CD4-positive, alpha-beta T cell treated with Interleukin-15 for 1 hour (primary cell): ENCODE results near the gene SPEM1.
A peak's percentile ranks its signal among the peaks of the same experiment; 100 is the strongest.

Experiments used
- DNase-seq: peaks from one replicate; pipeline ENCODE4 v3.0.0-alpha.2; 2020

The SPEM1 gene

DNA sequence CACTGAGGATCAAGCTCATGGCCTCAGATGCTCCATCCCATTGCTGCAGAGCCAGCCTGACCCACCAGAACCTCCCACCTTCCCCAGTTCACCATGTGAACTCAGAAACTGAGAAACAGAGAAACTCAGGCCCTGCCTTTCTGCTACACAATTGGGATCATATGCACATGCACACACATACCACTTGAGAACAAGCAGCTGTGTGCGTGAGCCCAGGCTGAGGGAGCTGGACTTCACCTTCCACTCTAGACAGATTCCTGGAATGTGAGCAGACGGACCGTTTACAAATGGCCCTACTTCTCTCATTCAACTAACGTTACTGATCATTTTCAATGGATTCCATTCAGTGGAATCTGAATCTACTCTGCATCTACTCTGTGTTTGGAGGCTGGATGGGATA lies 3.6 kb downstream of the SPEM1 start:
- DNase-seq: no peak

DNA sequence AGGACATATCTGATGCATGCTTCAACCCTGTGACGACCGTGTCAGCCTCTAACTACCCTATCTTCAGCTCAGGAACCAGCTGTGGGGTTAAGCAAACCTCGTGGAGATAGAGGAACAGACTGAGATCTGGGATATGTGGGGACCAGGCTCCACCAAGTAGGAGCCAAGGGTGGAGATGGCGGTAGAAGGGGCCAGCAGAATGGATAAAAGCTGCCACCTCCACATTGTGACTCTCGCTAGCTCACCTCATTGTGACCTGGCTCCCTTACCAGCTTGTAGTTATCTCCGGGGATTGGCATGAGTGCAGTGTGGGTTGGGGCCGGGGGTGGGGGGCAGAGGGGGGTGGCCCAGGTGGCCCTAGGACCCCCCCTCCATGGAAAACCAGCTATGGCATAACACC lies 5.2 kb downstream of the SPEM1 start, which contains the start of gene SPEM2:
Gene SPEM2 (plus strand): TSS at position 301 of the 400 bp plus-strand sequence. CDS start 73 bp downstream, at position 374.
- DNase-seq: no peak

DNA sequence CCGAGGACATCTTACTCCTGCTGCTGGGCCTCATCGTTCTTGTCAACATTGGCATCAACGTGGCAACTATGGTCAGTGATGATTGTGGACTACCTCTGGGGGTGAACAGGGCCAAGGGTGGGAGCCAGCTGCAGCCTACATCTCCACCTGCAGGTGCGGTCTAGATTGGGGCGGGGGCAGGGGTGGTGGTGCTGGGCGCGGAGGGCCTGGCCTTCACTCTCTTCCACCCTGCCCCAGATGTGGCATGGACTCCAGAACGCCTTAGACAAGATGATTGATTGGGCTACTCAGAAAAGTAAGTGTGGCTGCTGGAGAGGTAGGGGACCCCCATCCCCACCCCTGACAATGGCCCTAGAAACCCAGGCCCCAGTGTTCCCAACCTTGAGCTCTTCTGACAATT lies 5.6 kb downstream of the SPEM1 start:
- DNase-seq: no peak

DNA sequence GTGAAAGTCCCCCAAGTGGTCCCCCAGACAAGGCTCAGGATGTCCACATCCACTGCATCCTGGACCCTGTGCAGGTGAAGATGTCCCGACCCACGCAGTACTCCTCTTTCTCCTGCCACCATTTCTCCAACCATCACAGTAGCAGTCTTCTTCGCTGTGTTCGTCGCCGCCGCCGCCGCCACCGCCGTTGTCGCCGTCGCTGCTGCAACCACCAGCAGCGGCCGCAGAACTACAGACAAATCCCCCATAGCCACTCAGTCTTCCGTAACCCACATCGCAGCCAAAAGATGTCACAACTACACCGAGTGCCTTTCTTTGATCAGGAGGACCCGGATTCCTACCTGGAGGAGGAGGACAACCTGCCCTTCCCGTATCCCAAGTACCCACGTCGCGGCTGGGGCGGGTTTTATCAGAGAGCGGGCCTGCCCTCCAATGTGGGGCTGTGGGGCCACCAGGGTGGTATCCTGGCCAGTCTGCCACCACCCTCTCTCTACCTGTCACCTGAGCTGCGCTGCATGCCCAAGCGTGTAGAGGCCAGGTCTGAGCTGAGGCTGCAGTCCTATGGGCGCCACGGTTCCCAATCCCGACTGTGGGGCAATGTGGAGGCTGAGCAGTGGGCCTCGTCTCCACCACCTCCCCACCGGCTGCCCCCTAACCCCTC lies 6.2 kb downstream of the SPEM1 start:
- DNase-seq: no peak

DNA sequence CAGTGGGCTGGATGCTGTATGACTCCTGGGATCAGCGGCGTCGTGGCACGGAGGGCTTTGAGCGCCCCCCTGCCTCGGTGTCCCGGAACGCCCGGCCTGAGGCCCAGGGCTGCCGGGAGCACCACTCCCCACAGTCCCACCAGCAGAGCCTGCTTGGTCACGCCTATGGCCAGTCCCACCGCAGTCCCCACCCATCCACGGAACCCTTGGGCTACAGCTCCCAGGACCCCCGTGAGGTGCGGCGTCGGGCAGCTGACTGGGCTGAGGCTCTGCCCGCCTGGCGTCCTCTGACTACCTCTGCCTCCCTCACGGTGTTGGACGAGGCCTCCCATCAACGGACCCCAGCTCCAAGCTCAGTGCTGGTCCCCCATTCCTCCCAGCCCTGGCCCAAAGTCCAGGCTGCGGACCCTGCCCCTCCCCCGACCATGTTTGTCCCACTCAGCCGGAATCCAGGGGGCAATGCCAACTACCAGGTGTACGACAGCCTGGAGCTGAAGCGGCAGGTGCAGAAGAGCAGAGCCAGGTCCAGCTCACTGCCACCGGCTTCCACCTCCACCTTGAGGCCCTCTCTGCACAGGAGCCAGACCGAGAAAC lies 6.9 kb downstream of the SPEM1 start:
- no peak for DNase-seq

DNA sequence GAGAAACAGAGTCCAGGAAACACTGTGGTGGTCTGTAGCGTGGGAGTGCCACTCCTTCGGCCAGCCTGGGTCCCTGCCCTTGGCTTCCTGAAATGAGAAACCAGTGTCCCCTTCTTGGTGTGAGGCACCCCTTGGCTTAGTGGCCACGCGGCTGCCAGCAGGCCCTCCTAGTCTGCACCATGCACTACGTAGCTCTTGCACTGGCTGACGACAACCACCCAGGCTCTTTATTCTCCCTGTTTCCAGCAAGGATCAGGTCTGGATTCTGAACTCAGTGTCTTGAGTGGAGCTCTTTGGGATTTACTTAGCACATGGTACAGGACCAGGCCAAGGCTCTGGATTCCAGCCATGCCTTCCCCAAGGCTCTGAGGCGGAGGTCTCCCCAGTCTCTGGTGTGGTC lies 7.4 kb downstream of the SPEM1 start:
- DNase-seq: no peak

DNA sequence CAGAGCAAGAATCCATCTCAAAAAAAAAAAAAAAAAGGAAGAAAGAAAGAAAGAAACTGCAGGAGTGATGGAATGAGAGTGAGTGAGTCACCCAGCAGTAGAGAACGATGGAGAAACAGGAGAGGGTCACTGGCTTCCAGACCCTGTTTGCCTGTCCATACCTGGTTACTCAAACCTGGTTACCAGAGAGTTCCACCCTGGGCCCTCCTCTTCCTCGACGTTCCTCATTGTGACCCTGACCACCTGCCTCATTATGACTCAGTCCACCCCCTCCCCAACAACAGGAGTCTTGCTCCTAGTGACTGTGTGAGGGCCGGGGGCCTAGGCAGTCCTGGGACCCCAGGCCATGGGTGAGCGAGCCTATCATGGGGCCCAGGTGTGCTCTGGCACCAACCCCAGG lies 8.4 kb downstream of the SPEM1 start, which contains the start of gene SPEM3:
Gene SPEM3 (plus strand): TSS at position 301 of the 400 bp plus-strand sequence. CDS start 46 bp downstream, at position 347.
- DNase-seq: no peak

DNA sequence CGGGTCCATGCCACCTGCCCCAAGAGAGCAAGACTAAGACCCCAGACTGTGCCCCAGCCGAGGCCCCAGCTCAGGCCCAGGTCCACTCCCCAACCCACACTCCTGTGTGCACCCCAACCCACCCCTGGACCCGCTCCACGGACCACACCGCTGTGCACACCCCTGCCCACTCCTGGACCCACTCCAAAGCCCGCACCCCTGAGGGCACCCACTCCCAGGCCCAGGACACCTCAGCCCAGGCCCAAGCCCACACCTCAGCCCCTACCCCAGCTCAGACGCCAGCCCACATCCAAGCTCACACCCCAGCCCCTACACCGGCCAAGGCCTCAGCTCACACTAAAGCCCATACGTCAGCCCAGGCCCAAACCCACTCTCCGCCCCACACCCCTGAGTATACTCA lies 9.6 kb downstream of the SPEM1 start:
- DNase-seq: no peak

DNA sequence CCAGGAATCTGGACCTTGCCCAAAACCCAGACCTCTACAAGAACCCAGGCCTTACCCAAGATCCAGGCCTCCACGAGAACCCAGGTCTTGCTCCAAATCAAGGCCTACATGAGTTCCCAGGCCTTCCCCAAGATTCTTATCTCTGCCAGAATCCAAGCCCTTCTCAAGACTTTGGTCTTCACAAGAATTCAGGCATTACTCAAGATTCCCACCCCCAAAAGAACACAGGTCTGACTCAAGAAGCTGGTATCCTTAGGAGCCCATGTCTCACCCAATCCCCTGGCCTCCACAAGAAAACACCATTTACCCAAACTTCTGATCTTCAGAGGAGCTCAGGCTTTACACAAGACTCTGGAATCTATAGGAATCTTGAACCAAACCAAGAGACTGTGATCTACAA lies 11.1 kb downstream of the SPEM1 start:
- DNase-seq: no peak

DNA sequence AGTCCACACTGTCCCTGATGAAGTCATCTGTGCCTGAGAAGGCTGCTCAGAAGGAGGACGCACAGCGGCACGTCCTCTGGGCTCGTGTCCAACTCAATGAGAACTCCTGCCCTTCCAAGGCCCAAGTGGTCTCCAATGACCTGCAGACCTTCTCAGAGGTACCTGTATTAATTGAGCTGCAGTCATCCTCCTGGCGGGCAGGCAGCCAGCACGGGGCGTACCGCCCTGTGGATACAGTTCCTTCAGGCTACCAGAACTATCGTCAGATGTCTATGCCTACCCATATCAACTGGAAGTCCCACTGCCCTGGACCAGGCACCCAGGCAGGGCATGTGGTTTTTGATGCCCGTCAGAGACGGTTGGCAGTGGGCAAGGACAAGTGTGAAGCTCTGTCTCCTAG lies 12.2 kb downstream of the SPEM1 start:
- no peak for DNase-seq

DNA sequence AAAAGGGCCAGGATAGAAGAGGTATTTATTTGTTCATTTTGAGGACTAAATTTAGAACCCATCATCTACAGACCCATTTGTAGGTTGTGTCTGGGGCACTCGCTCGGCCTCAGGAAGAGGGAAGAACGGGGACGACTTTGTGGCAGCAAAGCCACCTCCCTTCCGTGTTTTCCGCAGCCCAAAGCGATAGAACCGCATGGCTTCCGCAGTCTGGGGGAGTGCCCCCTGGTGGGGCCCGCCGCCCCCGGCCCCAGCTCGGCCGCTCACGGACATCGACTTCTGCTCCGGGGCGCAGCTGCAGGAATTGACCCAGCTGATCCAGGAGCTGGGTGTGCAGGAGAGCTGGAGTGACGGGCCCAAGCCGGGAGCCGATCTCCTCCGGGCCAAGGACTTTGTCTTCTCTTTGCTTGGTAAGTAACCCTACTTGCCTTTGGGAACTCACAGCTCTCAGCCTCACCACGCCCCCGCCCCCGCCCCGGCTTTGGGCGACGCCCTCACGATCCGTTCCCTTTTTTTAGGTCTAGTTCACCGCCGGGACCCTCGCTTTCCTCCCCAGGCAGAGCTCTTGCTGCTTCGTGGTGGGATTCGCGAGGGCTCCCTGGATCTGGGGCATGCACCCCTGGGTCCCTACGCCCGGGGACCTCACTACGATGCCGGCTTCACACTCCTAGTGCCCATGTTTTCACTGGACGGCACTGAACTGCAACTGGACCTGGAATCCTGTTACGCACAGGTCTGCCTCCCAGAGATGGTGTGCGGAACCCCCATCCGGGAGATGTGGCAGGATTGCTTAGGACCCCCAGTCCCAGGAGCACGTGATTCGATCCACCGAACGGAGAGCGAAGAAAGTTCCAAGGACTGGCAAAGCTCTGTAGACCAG lies 15.8 kb downstream of the SPEM1 start:
- peak; percentile 56 for DNase-seq

DNA sequence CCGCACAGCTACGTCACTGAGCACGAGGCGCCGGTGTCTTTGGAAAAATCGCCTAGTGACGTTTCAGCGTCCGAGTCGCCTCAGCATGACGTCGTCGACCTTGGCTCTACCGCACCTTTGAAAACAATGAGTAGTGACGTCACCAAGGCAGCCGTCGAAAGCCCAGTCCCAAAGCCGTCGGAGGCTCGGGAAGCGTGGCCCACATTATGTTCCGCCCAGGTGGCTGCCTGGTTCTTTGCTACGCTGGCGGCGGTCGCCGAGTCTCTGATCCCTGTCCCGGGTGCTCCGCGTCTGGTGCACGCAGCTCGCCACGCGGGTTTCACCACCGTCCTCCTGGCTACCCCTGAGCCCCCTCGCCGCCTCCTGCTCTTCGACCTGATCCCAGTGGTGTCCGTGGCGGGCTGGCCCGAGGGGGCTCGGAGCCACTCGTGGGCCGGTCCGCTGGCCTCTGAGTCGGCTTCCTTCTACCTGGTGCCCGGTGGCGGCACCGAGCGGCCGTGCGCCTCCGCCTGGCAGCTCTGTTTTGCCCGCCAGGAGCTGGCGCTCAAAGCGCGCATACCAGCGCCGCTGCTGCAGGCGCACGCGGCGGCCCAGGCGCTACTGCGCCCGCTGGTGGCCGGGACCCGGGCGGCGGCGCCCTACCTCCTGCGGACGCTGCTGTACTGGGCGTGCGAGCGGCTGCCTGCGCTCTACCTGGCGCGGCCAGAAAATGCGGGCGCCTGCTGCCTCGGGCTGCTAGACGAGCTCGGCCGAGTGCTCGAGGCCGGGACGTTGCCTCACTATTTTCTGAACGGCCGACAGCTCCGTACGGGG lies 16.6 kb downstream of the SPEM1 start:
- DNase-seq: peak; percentile 85

DNA sequence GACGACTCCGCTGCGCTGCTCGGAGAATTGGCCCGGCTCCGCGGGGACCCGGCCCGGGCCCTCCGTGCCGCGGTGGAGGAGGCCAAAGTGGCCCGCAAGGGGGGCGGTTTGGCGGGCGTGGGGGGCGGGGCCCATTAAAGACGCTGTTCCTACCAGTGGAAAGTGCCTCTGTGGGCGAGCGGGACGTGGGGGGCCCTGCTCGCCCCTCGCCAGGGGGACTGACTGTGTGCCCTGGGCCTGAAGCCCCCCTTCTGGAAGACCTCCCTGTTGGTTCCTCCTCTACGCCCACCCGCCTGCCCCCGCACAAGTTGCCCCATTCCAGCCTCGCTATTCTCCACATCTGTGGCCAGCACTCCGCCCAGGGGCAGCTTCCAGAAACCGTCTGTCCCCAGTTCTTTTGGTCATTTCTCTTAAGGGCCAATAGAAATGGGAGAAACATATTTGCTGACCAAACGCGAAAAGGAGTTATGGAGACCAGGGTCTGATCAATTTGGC lies 17.3 kb downstream of the SPEM1 start:
- DNase-seq: no peak

DNA sequence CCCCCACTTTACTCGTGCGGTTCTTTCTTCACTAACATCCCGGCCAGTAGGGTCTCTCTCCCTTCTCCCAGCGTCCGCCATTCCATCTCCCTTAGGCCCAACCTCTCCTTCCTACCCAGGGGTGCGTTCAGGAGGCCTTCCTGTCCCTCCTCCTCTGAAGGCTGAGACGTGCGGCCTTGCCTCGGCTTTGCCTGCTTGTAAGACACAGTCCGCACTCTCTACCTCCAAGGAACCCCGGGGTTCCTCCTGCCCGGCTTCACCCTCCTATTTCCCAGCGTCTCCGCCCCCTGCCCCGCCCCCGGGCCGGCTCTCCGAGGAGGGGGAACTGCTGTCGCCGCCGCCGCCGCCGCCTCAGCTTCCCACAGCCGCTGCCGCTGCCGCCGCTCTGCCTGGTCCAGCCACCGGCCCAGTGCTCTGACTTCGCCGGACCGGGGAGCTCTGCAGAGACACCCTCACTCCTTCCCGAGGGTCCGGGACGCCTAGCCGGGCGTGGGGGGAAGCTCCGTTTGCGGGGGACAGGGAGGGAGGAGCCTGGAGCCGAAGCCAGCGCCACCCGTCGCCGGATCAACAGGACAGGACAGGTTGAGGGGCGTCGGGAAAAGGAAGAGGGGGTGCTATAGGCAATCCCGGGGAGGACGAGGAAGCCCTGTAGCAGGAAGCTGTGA lies 18.0 kb downstream of the SPEM1 start:
- peak; percentile 67 for DNase-seq

DNA sequence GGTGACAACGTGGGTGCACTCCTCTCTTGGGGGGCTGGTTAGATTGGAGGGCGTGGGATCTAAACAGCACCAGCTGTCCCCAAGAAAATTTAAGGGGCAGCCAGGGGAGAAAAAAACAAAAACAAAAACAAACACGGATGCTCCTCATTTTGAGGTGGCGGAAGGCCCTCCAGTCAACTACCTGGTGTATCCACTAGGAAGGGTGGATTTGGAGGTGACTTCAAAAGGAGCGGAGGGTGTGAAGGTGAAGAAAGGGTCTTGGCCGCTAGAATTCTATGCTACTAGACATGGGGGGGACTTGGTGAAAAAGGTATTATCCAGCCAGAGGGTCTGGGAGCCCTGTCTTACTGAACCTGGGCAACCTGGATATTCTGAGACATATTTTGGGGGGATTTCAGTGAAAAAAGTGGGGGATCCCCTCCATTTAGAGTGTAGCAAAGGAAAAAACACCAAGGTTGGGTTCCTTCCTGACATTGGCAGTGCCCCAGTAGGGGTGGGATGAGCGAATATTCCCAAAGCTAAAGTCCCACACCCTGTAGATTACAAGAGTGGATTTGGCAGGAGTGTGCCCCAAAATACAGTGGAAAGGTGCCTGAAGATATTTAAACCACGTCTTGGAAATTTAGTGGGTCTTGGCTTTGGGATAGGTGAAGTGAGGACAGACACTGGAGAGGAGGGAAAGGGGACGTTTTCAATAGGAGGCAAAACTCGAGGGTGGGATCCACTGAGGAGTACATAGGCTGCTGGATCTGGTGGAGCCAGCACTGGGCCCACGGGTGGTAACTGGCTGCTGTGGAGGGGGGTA lies 18.7 kb downstream of the SPEM1 start:
- no peak for DNase-seq

DNA sequence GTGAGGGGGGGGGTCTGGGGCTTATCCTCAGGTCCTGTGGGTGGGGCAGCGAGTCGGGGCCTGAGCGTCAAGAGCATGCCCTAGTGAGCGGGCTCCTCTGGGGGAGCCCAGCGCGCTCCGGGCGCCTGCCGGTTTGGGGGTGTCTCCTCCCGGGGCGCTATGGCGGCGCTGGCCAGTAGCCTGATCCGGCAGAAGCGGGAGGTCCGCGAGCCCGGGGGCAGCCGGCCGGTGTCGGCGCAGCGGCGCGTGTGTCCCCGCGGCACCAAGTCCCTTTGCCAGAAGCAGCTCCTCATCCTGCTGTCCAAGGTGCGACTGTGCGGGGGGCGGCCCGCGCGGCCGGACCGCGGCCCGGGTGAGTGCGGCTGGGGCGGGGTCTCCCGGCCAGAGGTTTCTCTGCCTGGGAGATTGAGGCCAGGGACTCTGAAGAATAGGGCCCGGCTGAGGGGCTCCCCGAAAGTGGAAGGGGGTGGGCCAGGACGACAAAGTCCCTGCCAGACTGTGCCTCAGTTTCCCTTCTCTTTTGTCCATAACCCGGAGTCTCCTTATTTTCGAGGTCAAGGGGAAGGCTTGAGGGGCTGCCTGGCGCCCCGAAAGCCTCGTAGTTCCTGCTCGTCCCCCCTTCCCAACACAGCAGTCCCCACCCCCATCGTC lies 19.5 kb downstream of the SPEM1 start, which contains the start of gene FGF11:
Gene FGF11 (plus strand): TSS at position 51 of the 651 bp plus-strand sequence. CDS start 109 bp downstream, at position 160.
- no peak for DNase-seq

DNA sequence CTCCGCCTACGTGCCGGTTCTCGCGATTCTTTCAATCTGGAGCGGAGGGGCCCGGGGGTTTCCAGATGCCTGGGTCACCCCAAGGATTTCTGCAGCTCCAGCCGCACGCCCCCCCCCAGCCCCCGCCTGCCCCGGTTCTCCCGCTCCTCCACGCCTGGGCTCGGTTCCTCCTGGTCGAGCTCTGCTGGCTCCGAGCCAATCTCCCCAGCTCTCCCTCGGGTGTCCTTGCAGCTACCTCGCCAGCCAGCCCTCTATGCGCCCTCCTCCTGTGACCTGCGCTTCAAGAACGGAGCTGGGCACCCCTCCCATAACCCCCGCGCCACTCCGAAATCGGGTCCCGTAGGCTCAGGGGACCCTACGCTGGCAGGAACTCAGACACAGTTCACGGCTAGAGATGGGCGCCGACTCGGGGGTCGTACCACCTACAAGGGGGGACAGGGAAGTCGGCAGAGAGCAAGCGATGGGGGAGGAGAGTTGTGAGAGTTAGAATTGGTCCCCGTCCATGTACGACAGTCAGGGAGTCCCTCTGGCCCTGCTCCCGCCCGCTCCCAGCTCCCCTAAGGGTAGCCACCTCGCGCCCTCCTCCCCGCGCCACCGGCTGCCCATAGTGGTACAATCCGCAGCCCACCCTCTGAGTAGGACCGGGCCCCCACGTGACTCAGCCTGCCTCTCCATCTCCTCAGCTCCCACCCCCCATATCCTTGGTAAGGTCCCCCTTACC lies 20.1 kb downstream of the SPEM1 start:
- DNase-seq: peak; percentile 33

DNA sequence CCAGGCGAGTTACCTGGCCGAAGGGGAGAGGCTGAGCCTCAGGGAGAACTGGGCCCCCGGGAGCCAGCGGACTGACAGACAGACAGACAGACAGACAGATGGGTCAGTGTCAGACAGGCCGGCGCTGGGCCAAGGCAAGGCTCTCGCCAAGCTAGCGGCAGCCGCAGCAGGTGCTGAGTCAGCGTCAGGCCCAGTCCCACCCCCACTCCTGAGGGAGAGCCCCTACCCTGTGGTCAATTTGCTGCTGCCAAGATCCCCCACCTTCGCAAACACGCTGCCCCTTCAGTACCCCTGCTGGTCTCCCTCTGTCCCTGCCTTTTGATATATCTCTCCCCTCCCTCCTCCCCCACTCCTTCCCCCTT lies 20.7 kb downstream of the SPEM1 start:
- peak; percentile 30 for DNase-seq

DNA sequence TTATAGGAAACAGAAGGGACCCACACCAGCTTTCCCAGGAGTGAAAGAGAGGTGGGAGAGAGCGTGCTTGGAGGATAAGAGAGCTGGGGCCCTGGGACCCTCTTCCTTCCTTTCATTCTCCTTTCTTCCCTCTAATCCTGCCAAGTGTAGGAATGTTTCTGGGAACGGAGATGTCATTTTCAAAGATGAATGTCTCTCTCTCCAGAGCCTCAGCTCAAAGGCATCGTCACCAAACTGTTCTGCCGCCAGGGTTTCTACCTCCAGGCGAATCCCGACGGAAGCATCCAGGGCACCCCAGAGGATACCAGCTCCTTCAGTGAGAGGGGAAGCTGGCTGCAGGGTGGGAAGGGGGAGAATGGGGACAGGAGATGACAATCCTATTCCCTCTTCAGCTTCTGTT lies 21.1 kb downstream of the SPEM1 start:
- no peak for DNase-seq

DNA sequence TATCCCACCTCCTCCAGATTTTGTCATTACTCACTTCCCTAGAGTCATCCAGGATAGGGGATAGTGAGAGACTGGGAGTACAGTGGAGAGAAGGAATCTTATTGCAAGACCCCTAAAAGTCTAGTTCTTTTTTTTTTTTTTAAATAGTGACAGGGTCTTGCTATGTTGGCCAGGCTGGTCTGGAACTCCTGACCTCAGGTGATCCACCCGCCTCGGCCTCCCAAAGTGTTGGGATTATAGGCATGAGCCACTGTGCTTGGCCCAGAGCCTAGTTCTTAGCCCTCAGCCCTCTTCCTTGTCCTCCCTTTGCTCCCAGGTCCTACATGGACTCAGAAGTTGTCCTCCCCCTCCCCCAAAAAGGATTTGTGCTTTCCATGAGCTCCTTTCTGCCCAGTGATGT lies 22.0 kb downstream of the SPEM1 start:
- no peak for DNase-seq
